GM12878 (cell line): Measurements from ENCODE around the gene COL24A1. TPM values are rescaled to one million over a fixed set of nuclear protein-coding genes. Genes with fewer than 3 reads are reported as not detected.

Source experiments
- ATAC-seq: fragments of 200-7000 bp; cut with Tn5 transposase; 3 replicates; pipeline ENCODE4 v1.9.1; 2020; ENCODE audit warnings: mild to moderate bottlenecking, moderate library complexity
- BruUV-seq: library from RNA; stranded (reverse); fragments of 400-500 nt; replicated peaks from 2 replicates; lab custom pipeline; 2021; lab: Mats Ljungman, UMichigan
- CTCF ChIA-PET: fragments of 300-600 bp; sonication (Branson Sonifier 250); formaldehyde crosslinking; extraction: SDS; loops from one replicate; lab custom pipeline; 2021; ENCODE audit warnings: inconsistent platforms; lab: Yijun Ruan, JAX
- POLR2A ChIA-PET: fragments of 350-600 bp; formaldehyde crosslinking; extraction: SDS; loops from one replicate; lab custom pipeline; 2021; ENCODE audit warnings: inconsistent platforms; lab: Charles Lee
- RAD21 ChIA-PET: fragments of 300-600 bp; sonication (Branson Sonifier 250); formaldehyde crosslinking; loops from one replicate; lab custom pipeline; 2023; ENCODE audit warnings: antibody characterized with exemption; ENCODE audit not compliant: unreplicated experiment; lab: Charles Lee
- SMC1A ChIA-PET: fragments of 300-600 bp; sonication (Branson Sonifier 250); formaldehyde crosslinking; loops from one replicate; lab custom pipeline; 2023; ENCODE audit not compliant: unreplicated experiment, uncharacterized antibody; lab: Charles Lee
- DNase-seq: peaks from one replicate; pipeline ENCODE4 v3.0.0-alpha.2; 2011; ENCODE audit warnings: low read depth, low spot score
- FAIRE-seq: peaks from 3 replicates; lab custom pipeline; 2011; peaks lifted over from hg19 to GRCh38; lab: Jason Lieb, UNC
- H2AFZ ChIP-seq: 2 replicates; pipeline ENCODE4 v1.6.0; 2011; ENCODE audit warnings: low read depth, low read length, control low read depth; ENCODE audit not compliant: control insufficient read depth
- H3K27ac ChIP-seq: 2 replicates; pipeline ENCODE4 v1.5.1; 2011; ENCODE audit warnings: control low read depth; ENCODE audit not compliant: control insufficient read depth, insufficient read depth
- H3K27me3 ChIP-seq, 2 experiments: replicated peaks in 1 of 2; 2 replicates each; pipeline versions ENCODE4 v1.6.0 to v1.6.1; 2011; ENCODE audit warnings: low read length in 1 of 2; ENCODE audit not compliant: control insufficient read depth in 2 of 2, insufficient read depth in 2 of 2
- H3K36me3 ChIP-seq, 2 experiments: 2 replicates each; pipeline ENCODE4 v1.5.1; 2011; ENCODE audit warnings: low read length in 1 of 2; ENCODE audit not compliant: control insufficient read depth in 2 of 2, insufficient read depth in 2 of 2
- H3K4me1 ChIP-seq: 2 replicates; pipeline ENCODE4 v1.6.1; 2011; ENCODE audit warnings: mild to moderate bottlenecking, low read length, moderate library complexity, mixed read lengths; ENCODE audit not compliant: control insufficient read depth, insufficient read depth
- H3K4me2 ChIP-seq: 2 replicates; pipeline ENCODE4 v1.6.0; 2011; ENCODE audit warnings: control low read depth; ENCODE audit not compliant: control insufficient read depth, insufficient read depth
- H3K4me3 ChIP-seq: fragments of 200-600 bp; sonication (generic); 2 replicates; pipeline ENCODE4 v1.5.1; 2016
- H3K79me2 ChIP-seq: 2 replicates; pipeline ENCODE4 v1.6.0; 2011; ENCODE audit warnings: low read length; ENCODE audit not compliant: control insufficient read depth, insufficient read depth
- H3K9ac ChIP-seq: 2 replicates; pipeline ENCODE4 v1.8.0; 2011; ENCODE audit warnings: low read length, control low read depth, mixed read lengths; ENCODE audit not compliant: control insufficient read depth, insufficient read depth
- H3K9me3 ChIP-seq: replicated peaks from 3 replicates; pipeline ENCODE4 v1.5.1; 2011; ENCODE audit warnings: mild to moderate bottlenecking, low read length; ENCODE audit not compliant: control insufficient read depth, insufficient read depth
- H4K20me1 ChIP-seq: 2 replicates; pipeline ENCODE4 v1.6.0; 2011; ENCODE audit not compliant: control insufficient read depth, insufficient read depth
- ATF2 ChIP-seq: IDR thresholded peaks from 2 replicates; pipeline ENCODE4 v1.6.1; 2012; ENCODE audit warnings: low read length, inconsistent platforms
- ETV6 ChIP-seq, 2 experiments: fragments of 450-650 bp in 1 of 2; IDR thresholded peaks in 1 of 2; conservative IDR thresholded peaks in 1 of 2; 2 replicates each; pipeline ENCODE4 v1.6.1; 2014; ENCODE audit warnings: antibody characterized with exemption in 1 of 2, borderline replicate concordance in 1 of 2, low read depth in 1 of 2, mild to moderate bottlenecking in 1 of 2, moderate library complexity in 1 of 2
- KLF5 ChIP-seq: fragments of 450-650 bp; IDR thresholded peaks from 2 replicates; pipeline ENCODE4 v1.6.1; 2014; ENCODE audit warnings: mild to moderate bottlenecking; ENCODE audit not compliant: partially characterized antibody
- NKRF ChIP-seq: fragments of 450-650 bp; conservative IDR thresholded peaks from 2 replicates; pipeline ENCODE4 v1.6.1; 2017; ENCODE audit warnings: mild to moderate bottlenecking, moderate library complexity
- TBL1XR1 ChIP-seq: IDR thresholded peaks from 2 replicates; pipeline ENCODE4 v1.6.1; 2012; ENCODE audit warnings: low read depth, low read length, improper control_type of control experiment
- ZNF622 ChIP-seq: fragments of 450-650 bp; IDR thresholded peaks from 2 replicates; pipeline ENCODE4 v1.6.1; 2017; ENCODE audit warnings: mild to moderate bottlenecking, inconsistent platforms
- WGBS: methylation state at CpG from one replicate; pipeline ENCODE4 v1.1.6; 2016; ENCODE audit warnings: low lambda C conversion rate; ENCODE audit not compliant: insufficient replicate concordance, insufficient coverage; ENCODE audit errors: missing lambda C conversion rate; 5-methylcytosine and 5-hydroxymethylcytosine counted together
- in situ Hi-C: fragments of 300-500 bp; cut with MboI; formaldehyde crosslinking; loops from 9 replicates; pipeline ENCODE4 v1.14.3; 2018; ENCODE audit warnings: mixed read lengths
- intact Hi-C: fragments of 100-400 bp; cut with micrococcal nuclease; formaldehyde crosslinking; loops from one replicate; pipeline ENCODE4 v1.14.2; 2022; ENCODE audit not compliant: unreplicated experiment
- polyA plus RNA-seq, 11 experiments: library from polyadenylated mRNA; depleted of rRNA in 4 of 11; unstranded in 6 of 11; stranded (reverse) in 5 of 11; fragments of >200 nt; fragmentation: Nextera tagmentation in 4 of 11; fragmentation: Illumina TruSeq in 1 of 11; extraction: Ambion mirVana in 4 of 11; extraction: Trizol in 1 of 11; gene quantifications; 1 replicate in 1 of 11; 2 replicates in 10 of 11; pipeline versions ENCODE4 v1.2.1 to v1.2.3, GENCODE V29; 2011 to 2016; ENCODE audit warnings: inconsistent platforms in 2 of 11, missing spikeins in 2 of 11, low read depth in 1 of 11
- total RNA-seq, 4 experiments: library from RNA; depleted of rRNA in 3 of 4; stranded (reverse); fragments of >200 nt in 3 of 4; fragmentation: Illumina TruSeq in 1 of 4; extraction: Trizol in 1 of 4; gene quantifications; 2 replicates each; pipeline versions ENCODE4 v1.2.1 to v1.2.3, GENCODE V29; 2013 to 2021

Gene COL24A1
- total and polyA plus RNA-seq, 10 of the 15 experiments (the other 5 are each of a cell fraction or from before 2014, with no cell fraction given), result 0.19 to 4.1 (median 2.0) TPM

- TF ChIP-seq NKRF (no peak), ATF2 (no peak), ZNF622 (no peak)
These were observed 35.8 kb upstream of the COL24A1 start (continued) for GRCh38 chr1:86192417-86192816.

GRCh38 chr1:86191958-86192357 lies 35.4 kb upstream of the COL24A1 start:
- 30% methylated on average over 4 of the region's 4 CpGs for WGBS
- Histone ChIP-seq H2AFZ (no peak overlapping the region), H3K9ac (no peak overlapping the region), H3K4me2 (no peak overlapping the region), H3K9me3 (no peaks in the 10 kb centered on the region), H3K27me3 (no peaks in the 10 kb centered on the region), H3K4me1 (no peaks in the 10 kb centered on the region)
- ChIA-PET SMC1A (interaction anchor here (0.6 kb wide), 1 partner anchor 16 kb away, joined by 3 read pairs; no protein-coding TSS in a partner anchor), CTCF (no interaction called here), POLR2A (no interaction called here)
- BruUV-seq, result no TSS peak
- DNase-seq (no peak), ATAC-seq (no peak)
- in situ Hi-C loops, result no loop called here
- no peak for TF ChIP-seq KLF5
- TF ChIP-seq TBL1XR1, result no peak
- no peak for TF ChIP-seq ETV6 (conservative IDR thresholded peaks at IDR 0.05 in 1 of 2, IDR thresholded peaks at IDR 0.05 in 1 of 2; ENCODE audit: borderline replicate concordance in 1 of 2, low read depth in 1 of 2)
- TF ChIP-seq, all 136 proteins: peak for 0
- intact Hi-C loops, result no loop called here
- no peak overlapping the region for H3K4me3 ChIP-seq
- no peaks in the 10 kb centered on the region for H3K36me3 ChIP-seq
- no peak for FAIRE-seq
- H4K20me1 ChIP-seq, result no peaks in the 10 kb centered on the region
- RAD21 ChIA-PET, result no interaction called here
- H3K27ac ChIP-seq, result no peak overlapping the region
- no peaks in the 10 kb centered on the region for H3K79me2 ChIP-seq
